HG03064 (cell line): ENCODE data around the gene MRPS9.
A peak's percentile ranks its signal among the peaks of the same experiment; 100 is the strongest.

Source experiments
- ATAC-seq: cut with Tn5 transposase; IDR thresholded peaks from one replicate; pipeline ENCODE4 v1.9.1; 2021; ENCODE audit warnings: low read depth; ENCODE audit not compliant: unreplicated experiment

MRPS9 gene

DNA sequence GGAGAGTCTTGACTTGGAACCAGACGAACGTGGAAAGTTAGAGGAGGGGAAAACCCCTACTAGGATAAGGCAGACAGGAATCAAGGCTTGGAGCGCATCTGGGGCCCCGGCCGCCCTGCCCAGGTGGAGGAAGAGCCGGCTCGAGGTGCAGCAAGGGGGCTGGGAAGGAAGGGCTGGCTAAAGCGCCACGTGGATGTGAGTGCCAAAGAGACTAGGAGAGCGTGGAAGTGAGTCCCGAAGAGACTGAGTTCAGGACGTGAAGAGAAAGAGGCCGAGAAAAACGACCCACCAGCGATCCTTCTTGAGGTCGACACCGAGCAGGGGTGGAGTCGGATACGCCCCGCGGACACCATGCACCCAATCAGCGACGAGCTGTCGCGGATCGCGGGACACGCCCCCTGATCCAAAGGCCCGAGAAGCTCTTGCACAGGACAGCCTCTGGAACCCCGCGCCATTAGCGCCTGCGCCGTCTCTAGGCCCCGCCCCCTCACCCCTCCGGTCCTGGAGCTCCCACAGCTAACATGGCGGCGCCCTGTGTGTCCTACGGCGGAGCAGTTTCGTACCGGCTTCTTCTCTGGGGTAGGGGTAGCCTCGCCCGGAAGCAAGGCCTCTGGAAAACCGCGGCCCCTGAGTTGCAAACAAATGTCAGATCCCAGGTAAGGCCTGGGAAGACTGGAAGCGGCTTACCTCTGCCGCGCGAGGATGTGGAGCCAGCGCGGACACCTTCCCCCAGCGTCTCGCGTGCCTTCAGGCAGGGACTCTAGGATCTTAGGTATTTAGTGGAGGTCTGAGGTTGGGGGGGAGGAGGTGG, at the start of gene MRPS9:
TSS of gene MRPS9 (plus strand) at position 498 of the 811 bp plus-strand sequence. CDS start at position 522, 24 bp downstream.
- peak; percentile 99 for ATAC-seq

DNA sequence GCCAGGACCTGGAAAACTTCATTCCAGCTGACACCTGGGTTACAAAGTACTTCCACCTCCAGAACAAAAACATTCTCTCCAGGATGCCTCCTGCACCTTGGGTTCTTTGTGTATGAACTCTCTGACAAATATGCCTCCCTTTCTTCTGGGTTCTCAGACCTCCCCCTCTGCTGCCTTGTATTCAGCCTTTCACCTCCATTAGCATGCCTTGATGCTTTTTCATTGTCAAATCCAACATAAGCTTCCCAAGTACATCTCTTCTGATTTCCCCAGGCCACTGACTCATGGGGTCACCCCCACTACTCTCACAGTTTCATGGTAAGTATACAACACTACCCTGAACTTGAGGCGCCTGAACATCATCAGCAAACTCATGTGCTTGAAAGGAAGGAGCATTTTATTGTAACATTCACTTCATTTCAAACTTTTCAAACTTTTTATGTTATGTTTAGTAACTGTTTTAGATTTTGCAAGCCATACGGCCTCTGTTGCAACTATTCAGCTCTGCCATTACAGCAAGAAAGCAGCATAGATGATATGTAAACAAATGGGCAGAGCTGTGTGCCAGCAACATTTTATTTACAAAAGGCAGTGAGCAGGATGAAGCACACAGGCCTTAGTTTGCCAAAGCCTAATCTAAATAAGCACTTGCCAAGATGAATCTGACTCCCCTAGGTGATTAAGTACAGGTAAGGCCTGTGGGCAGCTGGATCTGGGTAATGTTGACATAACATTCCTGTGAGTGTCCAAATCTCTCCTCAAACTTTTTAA, 32.5 kb upstream of the MRPS9 start:
- no peak for ATAC-seq

DNA sequence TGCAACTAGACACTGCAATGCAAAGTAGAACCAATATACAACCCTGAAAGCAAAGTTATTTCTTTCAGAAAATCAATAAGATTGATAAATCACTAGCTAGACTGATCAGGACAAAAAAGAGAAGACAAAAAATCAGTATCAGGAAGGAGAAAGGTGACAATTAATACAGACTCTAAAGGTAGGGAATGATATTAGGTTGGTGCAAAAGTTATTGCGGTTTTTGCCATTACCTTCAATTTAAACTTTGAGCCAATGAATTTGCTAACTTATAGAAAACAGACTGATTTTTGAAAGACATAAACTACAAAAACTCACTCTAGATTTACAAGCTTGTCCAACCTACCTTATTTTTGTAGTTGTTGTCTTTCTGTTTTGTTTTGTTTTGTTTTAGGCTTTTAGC, 30.5 kb upstream of the MRPS9 start:
- no peak for ATAC-seq

DNA sequence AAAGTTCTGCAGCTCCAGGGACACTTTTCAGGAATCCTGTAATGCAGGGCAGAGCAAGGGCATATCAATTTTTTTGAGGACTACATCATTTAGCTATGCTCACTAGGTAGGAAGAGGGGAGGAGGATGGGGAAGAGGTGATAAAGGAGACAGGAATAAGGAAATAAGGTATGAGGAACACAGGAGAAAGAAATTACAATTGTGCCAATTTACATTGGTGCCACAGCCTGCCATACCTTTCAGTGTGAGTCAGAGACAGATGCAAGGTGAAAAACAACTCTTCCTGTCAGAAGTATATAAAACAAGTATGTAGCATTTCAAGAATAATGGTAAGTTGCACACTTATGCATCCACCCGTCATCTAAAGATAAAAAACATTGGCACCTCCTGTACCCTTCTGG, 5.4 kb upstream of the MRPS9 start:
- no peak for ATAC-seq

DNA sequence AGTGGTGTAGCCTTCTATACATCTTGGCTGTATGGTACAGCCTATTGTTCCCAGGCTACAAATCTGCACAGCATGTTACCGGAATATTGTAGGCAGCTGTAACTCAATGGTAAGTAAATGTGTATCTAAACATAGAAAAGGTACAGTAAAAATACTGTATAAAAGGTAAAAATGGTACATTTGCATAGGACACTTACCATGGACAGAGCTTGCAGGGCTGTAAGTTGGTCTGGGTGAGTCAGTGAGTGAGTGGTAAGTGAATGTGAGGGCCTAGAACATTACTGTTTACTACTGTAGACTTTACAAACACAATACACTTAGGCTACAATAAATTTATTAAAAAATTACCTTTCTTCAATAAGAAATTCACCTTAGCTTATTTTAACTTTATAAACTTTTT, 3.7 kb upstream of the MRPS9 start:
- ATAC-seq: no peak

DNA sequence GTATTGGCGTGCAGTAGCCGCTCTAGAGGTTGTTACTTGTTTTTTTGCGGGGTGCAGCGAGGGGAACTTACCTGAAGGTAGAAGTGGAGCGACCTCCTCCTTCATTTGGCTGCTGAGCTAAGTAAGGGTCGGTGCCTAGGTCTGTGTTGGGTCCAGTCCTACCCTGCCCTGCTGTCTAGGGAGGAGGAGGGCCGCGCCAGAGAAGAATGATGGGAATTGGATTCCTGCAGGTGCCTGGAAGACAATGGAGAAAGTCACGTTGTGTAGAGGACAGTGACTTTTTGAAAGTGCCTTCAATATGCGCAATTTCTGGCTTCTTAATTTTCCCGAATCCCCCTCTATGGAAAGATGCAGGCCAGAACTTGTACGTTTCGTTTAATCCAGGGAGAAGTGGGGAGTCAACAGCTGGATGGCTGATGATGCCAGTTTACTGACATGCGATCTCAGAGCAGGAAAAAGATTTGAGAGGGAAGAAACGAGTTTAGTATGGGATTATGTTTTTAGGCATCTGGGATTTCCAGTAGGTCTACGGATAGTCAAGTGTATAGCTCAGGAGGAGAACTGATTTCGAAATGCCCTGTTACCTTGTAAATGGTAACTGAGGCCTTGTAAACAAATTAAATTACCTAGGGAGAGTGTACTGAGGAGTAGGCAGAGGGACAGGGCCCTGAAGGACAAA, 653 bp downstream of the MRPS9 start:
- peak; percentile 2 for ATAC-seq

DNA sequence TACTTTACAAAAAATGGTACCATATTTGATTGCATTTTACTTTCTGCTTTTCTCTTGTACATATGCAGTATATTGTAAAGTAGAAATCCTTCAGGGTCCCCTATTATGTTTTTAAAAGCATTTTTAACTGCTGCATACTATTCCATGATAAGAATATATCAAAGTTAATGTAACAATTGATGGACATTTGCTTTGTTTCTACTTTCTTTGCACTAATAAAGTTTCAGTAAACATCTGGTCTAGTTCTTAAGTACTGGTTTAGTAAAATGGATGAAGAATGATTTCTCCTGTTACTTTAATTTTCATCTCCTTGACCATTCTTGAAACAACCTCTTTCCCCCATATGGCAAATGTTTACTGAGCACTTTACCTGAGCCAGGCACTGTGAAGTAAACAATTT, 1.7 kb downstream of the MRPS9 start:
- no peak for ATAC-seq

DNA sequence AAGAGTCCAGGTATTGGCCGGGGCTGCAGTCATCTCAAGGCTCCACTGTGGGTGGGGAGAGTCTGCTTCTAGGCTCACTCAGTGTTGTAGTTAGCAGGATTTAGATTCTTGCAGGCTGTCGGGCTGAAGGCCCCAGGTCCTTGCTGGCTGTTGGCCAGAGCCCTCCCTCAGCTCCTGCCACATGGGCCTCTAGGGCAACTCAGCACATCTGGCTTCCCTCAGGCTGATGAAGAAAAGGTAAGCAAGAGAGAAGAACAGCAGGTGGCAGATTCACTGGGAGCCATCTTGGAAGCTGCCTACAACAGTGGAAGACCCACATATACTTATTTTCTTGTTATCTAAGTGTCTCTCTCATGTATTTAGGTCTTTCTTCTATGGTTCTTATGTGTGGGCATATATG, 4.3 kb downstream of the MRPS9 start:
- ATAC-seq: no peak

DNA sequence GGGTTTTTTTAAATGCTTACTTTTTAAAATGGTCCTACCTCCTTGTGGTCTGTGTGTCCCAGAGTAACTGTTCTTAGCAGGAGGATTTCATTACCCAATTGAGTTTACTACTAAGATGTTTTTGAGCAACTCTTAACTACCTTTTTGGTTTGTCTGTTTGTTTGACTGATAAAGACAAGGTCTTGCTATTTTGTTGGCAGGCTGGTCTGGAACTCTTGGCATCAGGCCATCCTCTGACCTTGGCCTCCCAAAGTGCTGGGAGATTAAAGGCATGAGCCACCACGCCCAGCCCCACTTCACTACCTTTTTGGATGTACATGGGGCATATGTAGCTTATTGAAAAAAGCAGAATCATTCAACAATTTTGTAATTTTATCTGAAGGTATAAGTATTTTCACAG, 14.9 kb downstream of the MRPS9 start:
- ATAC-seq: no peak

DNA sequence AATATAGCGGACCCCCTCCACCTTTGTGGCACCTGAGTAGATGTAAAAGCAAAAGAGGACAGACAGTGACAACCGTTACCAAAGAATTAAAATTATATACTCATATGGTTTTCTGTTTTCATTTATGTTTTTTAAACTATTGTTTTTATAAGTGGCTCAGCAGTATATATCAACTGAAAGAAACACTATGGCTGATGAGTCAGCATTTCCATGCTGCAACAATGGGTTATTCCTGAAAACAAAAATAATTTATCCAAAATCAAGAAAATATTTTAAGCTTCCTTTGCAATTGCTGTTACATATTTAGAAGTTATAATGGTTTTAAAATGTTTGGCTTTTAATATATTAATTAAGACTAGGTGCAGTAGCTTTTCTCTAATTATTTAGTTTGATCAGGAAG, 17.7 kb downstream of the MRPS9 start:
- ATAC-seq: no peak

DNA sequence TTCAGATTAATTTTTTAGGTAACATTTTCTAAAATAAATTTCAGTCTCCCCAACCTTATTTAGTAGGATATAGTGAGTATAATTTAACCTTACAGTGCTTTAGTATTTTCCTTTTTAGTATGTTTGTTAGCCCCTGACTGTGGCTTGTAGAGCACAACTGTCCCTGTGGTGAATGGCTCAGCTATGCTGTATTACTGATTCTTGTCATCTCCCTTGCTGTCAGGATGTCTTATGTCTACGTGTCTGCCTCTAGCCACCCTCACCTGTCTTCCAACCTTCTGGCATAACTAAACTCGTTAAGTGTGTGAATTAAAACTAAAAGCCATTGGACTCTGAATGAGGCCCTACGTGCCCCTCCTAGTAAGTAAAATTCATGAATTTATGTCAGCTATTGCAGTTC, 18.4 kb downstream of the MRPS9 start:
- ATAC-seq: no peak

DNA sequence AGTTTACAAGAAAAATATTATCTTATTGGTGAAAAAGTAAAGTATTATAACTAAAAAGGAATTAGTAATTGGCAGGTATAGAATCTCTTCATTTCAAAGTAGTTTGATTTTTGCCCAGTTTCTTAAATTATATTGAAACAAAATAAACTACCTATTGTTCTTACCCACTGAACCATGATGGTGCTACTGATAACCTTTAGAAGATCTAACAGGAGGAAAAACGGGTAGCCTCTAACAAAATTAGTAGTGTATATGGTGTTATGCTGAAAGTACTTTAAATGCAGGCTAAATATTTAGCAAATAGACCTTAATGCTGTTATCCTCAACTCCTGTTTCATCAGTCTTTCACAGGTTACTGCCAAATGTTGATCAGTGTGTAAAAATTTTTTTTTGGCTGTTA, 19.1 kb downstream of the MRPS9 start:
- no peak for ATAC-seq

DNA sequence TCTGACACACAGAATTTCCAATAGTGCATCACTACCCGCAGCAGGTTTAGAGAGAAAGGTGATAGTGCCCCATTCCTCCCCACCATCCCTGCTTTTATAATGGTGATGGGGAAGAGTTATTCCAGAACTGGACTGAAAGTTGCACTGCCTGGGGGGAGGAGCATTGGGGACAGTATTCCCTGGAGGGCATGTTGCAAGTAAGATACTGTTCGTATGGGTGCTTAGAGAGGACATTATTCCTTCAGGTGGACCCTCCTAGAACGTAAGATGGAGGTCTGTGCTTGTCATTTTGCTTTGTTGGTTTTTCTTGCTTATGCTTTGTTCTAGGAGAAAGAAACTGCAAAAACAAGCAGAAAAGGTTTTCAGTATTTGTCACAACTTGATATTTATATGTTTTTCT, 23.7 kb downstream of the MRPS9 start:
- no peak for ATAC-seq

DNA sequence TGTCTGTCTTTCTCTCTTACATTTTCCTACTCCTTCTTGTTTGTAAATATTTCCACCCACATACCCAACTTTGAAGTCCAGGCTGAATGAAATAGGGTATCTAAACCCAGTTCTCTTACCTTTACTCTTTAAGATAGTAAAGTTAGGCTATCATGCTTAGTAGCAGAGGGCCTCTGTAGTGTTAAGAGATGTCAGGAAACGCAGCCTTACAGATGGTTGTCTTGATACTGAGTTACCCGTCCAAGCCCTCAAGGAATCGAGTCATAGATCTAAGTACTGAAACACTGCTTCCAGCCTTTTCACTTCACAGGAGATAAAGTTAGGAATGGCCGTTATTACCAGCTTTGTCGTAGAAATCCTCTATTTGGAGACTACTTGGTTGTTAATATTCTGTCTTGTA, 24.3 kb downstream of the MRPS9 start:
- ATAC-seq: no peak

DNA sequence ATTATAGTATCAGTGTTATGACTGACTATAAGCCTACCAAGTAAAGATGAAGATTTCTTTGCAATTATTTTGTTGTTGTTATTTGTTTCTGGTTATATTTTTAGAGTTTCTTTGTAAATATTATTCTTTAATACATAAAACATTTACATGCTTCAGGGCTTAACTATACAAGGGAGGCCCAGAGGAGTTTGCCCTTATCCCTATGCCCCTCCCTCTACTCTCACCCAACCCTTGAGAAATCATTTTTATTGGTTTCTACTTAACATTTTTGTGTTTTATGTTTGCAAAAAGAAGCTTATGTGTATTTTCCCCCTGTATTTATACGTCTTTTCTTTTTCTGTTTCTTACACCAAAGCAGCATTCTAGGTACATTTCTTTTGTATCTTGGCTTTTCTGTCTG, 30.5 kb downstream of the MRPS9 start:
- ATAC-seq: no peak

DNA sequence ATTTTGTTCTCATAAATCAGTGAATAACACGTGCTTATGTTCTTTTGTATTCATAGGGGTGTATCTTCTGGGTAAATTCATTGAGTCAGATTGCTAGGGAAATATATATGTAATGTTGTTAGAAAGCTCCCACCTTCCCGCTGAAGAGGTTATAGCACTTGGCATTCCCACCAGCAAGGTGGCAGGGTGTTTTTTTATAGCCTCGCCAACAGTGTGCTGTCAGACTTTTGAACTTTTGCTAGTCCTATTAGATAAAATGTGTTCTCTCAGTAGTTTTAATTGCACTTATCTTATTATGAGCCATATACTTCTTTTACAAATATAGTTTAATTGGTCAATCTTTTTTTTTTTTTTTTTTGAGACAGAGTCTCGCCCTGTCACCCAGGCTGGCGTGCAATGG, 31.0 kb downstream of the MRPS9 start:
- no peak for ATAC-seq

DNA sequence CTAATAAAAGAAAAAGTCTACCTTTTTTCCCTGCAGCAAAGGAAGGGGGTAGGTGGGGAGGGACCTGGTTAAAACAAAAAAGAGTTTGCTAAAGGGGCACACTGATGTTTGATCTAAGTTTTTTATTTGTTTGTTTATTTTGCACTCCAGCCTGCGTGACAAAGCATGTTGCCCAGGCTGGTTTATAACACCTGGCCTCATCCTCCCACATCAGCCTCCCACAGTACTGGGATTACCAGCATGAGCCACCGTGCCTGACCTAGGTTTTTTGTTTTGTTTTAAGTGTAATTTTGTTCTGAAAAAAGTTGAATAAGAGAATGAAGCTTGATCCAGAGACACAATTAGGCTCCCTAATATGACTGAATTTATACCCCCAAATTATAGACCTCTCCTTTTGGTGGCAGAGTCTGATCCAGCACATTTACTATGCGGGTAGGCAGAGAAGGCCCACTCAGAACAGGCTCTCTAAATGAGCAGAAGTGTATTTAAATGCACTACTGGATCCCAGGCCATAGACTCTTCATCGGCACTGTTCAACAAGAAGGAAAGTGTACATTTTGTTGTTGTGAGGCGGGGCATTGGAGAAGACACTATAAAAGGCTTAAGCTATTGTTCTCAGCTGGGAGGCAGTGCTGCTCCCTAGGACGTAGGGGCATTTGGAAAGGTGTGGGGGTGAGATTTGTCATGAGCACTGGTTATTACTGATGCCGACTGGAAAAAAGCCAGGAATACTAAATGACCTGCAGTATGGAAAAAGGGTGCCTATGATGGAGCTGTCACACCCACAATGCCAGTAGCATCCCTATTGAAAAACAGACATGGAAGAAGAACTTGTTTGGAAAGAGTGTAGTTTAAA, 32.4 kb downstream of the MRPS9 start:
- ATAC-seq: no peak

DNA sequence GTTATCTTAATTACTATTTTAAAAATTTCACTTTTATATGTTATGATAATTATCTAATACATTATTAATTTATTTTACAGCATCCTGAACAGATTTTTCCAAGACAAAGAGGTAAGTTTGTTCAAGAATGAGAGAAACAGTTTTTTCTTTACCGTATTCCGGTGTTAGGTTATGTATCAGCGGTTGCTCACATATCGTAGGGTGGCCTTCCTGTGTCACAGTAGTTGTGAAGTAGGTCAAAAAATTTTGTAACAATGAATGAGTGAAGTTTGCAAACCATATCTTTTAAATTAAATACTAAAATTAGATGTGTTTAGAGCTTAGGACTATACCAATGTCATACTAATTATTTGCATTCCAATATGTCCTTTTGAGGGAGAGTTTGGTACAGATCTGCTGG, 33.5 kb downstream of the MRPS9 start:
- no peak for ATAC-seq

DNA sequence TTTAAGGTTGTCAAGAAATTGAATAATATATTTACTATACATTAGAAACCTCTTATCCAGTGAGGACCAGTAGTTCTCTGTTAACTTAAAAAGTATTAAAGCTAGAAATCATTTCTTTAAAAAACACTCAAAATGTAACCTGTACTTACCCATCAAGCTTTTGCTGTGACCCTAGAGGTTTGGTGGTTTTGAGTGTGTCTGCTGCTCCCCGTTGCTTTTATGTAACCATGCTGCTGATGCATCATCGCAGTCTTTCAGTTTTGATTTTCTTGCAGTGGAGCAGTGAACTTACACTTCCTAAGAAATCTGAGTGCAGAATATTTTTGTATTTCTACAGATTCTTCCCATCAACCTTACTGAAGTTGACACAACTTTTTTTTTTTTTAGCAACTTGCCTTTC, 34.2 kb downstream of the MRPS9 start:
- peak; percentile 83 for ATAC-seq

DNA sequence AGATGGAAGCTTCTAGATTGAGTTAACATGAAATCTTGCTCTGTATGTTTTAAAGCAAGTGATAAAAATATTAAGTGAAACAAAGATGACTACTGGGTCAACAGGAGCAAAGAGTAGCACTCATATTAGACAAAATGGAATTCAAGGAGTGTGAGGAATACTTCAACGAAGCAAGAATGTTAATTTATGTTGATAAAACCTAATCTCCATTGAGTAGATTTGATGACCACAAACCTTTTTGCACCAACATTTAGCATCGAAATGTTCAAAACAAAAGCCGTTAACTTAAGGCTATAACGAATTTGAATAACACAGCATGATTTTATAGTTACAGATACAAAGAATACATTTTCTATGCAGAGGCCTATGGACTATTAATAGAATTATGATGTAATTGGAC, 35.7 kb downstream of the MRPS9 start:
- ATAC-seq: no peak

DNA sequence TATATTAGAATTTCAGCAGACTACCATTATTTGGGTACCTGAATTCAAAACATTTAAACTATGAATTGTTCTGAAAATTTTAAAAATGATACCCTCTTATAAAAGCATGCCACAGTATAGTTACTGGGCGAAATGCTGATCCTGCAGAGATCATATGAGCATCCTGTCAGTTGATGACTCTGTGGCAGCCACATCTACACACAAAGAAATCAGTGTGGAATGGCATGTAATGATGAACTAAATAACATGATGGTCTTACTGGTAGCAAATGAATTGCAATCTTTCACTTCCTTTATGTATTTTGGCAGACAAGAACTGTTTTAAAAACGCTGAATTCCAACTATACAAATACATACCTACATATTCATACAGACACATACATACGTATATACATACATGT, 38.3 kb downstream of the MRPS9 start:
- ATAC-seq: no peak
